Muscle layer of colon (tissue), 2 donors: Measurements from ENCODE around the gene EPS15.

ENCODE experiments used
- H3K27ac ChIP-seq: one replicate; pipeline ENCODE4 v1.7.0; 2013; ENCODE audit warnings: low read depth, mild to moderate bottlenecking, low read length, moderate library complexity
- H3K27me3 ChIP-seq, 2 donors: one replicate each; pipeline ENCODE4 v1.7.0; 2013; ENCODE audit warnings: low read length in 2 of 2, mild to moderate bottlenecking in 2 of 2; ENCODE audit not compliant: insufficient read depth in 2 of 2, control insufficient read depth in 1 of 2
- H3K36me3 ChIP-seq: one replicate; pipeline ENCODE4 v1.7.0; 2013; ENCODE audit warnings: mild to moderate bottlenecking, low read length; ENCODE audit not compliant: insufficient read depth
- H3K4me1 ChIP-seq: one replicate; pipeline ENCODE4 v1.7.0; 2013; ENCODE audit warnings: mild to moderate bottlenecking, low read length; ENCODE audit not compliant: insufficient read depth
- H3K4me3 ChIP-seq, 2 donors: one replicate each; pipeline ENCODE4 v1.7.0; 2013; ENCODE audit warnings: low read length in 2 of 2, low read depth in 1 of 2, mild to moderate bottlenecking in 1 of 2, moderate library complexity in 1 of 2
- H3K9ac ChIP-seq: one replicate; pipeline ENCODE4 v1.7.0; 2013; ENCODE audit warnings: low read length
- H3K9me3 ChIP-seq: one replicate; pipeline ENCODE4 v1.7.0; 2013; ENCODE audit warnings: mild to moderate bottlenecking, low read length
- donor health status: abdominal sarcoma.
- donor health status: Adenocarcinoma of cecum.

Gene EPS15

GRCh38 chr1:51351907-51352306 is 167.2 kb downstream of the EPS15 start:
- Histone ChIP-seq H3K27ac (no peak overlapping the region), H3K36me3 (peaks cover 8% of the 10 kb centered on the region), H3K9me3 (no peaks in the 10 kb centered on the region), H3K27me3 (no peaks in the 10 kb centered on the region), H3K4me3 (no peak overlapping the region), H3K4me1 (no peaks in the 10 kb centered on the region), H3K9ac (no peak overlapping the region)

GRCh38 chr1:51349862-51350261 is 169.2 kb downstream of the EPS15 start:
- Histone ChIP-seq H3K9me3 (no peaks in the 10 kb centered on the region), H3K36me3 (peaks cover 1% of the 10 kb centered on the region), H3K27me3 (peaks cover 8 to 15% of the 10 kb centered on the region in 2 donors), H3K27ac (no peak overlapping the region), H3K9ac (no peak overlapping the region), H3K4me3 (no peak overlapping the region), H3K4me1 (no peaks in the 10 kb centered on the region)

GRCh38 chr1:51348147-51348527 is 170.9 kb downstream of the EPS15 start:
- Histone ChIP-seq H3K36me3 (no peaks in the 10 kb centered on the region), H3K27ac (no peak overlapping the region), H3K9ac (no peak overlapping the region), H3K9me3 (no peaks in the 10 kb centered on the region), H3K4me1 (no peaks in the 10 kb centered on the region), H3K27me3 (peaks cover 12 to 30% of the 10 kb centered on the region in 2 donors), H3K4me3 (no peak overlapping the region)

- no peaks in the 10 kb centered on the region for H3K4me1 ChIP-seq
- H3K27ac ChIP-seq = no peak overlapping the region
- H3K9me3 ChIP-seq = no peaks in the 10 kb centered on the region
- no peak overlapping the region for H3K4me3 ChIP-seq
- H3K27me3 ChIP-seq = peaks cover 18 to 35% of the 10 kb centered on the region in 2 donors
- H3K36me3 ChIP-seq = no peaks in the 10 kb centered on the region
- H3K9ac ChIP-seq = no peak overlapping the region
Measured at GRCh38 chr1:51347398-51348146, 171.5 kb downstream of the EPS15 start.

GRCh38 chr1:51346086-51346942 is 172.8 kb downstream of the EPS15 start:
- no peaks in the 10 kb centered on the region for H3K9me3 ChIP-seq
- no peaks in the 10 kb centered on the region for H3K36me3 ChIP-seq
- no peak overlapping the region for H3K27ac ChIP-seq
- H3K4me3 ChIP-seq = no peak overlapping the region
- peaks cover 18 to 37% of the 10 kb centered on the region in 2 donors for H3K27me3 ChIP-seq
- H3K9ac ChIP-seq = no peak overlapping the region
- no peaks in the 10 kb centered on the region for H3K4me1 ChIP-seq

- no peak overlapping the region for H3K9ac ChIP-seq
- H3K4me1 ChIP-seq = no peaks in the 10 kb centered on the region
- H3K27ac ChIP-seq = no peak overlapping the region
- no peaks in the 10 kb centered on the region for H3K9me3 ChIP-seq
- no peak overlapping the region for H3K4me3 ChIP-seq
- no peaks in the 10 kb centered on the region for H3K36me3 ChIP-seq
- peaks cover 18 to 37% of the 10 kb centered on the region in 2 donors for H3K27me3 ChIP-seq
Measured at GRCh38 chr1:51345300-51345687, 173.8 kb downstream of the EPS15 start.

GRCh38 chr1:51344602-51345299 is 174.3 kb downstream of the EPS15 start:
- Histone ChIP-seq H3K9me3 (no peaks in the 10 kb centered on the region), H3K27me3 (peaks cover 18 to 37% of the 10 kb centered on the region in 2 donors), H3K4me1 (no peaks in the 10 kb centered on the region), H3K4me3 (no peak overlapping the region), H3K36me3 (no peaks in the 10 kb centered on the region), H3K9ac (no peak overlapping the region), H3K27ac (no peak overlapping the region)

- Histone ChIP-seq H3K27ac (no peak overlapping the region), H3K9me3 (no peaks in the 10 kb centered on the region), H3K27me3 (peaks cover 18 to 37% of the 10 kb centered on the region in 2 donors), H3K4me3 (no peak overlapping the region), H3K9ac (no peak overlapping the region), H3K4me1 (no peaks in the 10 kb centered on the region), H3K36me3 (no peaks in the 10 kb centered on the region)
Measured at GRCh38 chr1:51344276-51344601, 174.8 kb downstream of the EPS15 start.

GRCh38 chr1:51343624-51344023 is 175.4 kb downstream of the EPS15 start:
- no peak overlapping the region for H3K9ac ChIP-seq
- no peak overlapping the region for H3K4me3 ChIP-seq

GRCh38 chr1:51342591-51343206 is 176.4 kb downstream of the EPS15 start:
- Histone ChIP-seq H3K36me3 (no peaks in the 10 kb centered on the region), H3K27ac (no peak overlapping the region), H3K9me3 (no peaks in the 10 kb centered on the region), H3K4me3 (no peak overlapping the region), H3K27me3 (peaks cover 18 to 37% of the 10 kb centered on the region in 2 donors), H3K9ac (no peak overlapping the region), H3K4me1 (no peaks in the 10 kb centered on the region)

More at GRCh38 chr1:51343624-51344023, 175.4 kb downstream of the EPS15 start:
- Histone ChIP-seq H3K36me3 (no peaks in the 10 kb centered on the region), H3K4me1 (no peaks in the 10 kb centered on the region), H3K9me3 (no peaks in the 10 kb centered on the region), H3K27me3 (peaks cover 18 to 37% of the 10 kb centered on the region in 2 donors), H3K27ac (no peak overlapping the region)

GRCh38 chr1:51341876-51342496 is 177.1 kb downstream of the EPS15 start:
- Histone ChIP-seq H3K4me3 (no peak overlapping the region), H3K27me3 (peaks cover 18 to 37% of the 10 kb centered on the region in 2 donors), H3K4me1 (no peaks in the 10 kb centered on the region), H3K9me3 (no peaks in the 10 kb centered on the region), H3K27ac (no peak overlapping the region), H3K9ac (no peak overlapping the region), H3K36me3 (no peaks in the 10 kb centered on the region)
